Effector memory CD8-positive, alpha-beta T cell (primary cell): Measurements from ENCODE around the gene BCOR.

Experiments used
- ATAC-seq: fragments of 150-1000 bp; cut with Tn5 transposase; replicated peaks from 2 replicates; pipeline ENCODE4 v1.10.0; 2021; ENCODE audit warnings: mild to moderate bottlenecking, moderate library complexity
- DNase-seq, 3 experiments: peaks; one replicate each; pipeline ENCODE4 v3.0.0; 2021
- H3K27ac Mint-ChIP-seq, 2 donors: one replicate each; pipeline ENCODE4 v1.8.0; 2022; ENCODE audit warnings: mild to moderate bottlenecking in 2 of 2, mixed read lengths in 2 of 2, moderate library complexity in 2 of 2
- H3K27me3 Mint-ChIP-seq, 2 donors: one replicate each; pipeline ENCODE4 v1.8.0; 2022; ENCODE audit warnings: mixed read lengths in 2 of 2
- H3K36me3 Mint-ChIP-seq: one replicate; pipeline ENCODE4 v1.8.0; 2022; ENCODE audit warnings: mild to moderate bottlenecking, moderate library complexity, mixed read lengths; ENCODE audit not compliant: insufficient read depth
- H3K4me1 Mint-ChIP-seq, 2 donors: one replicate each; pipeline ENCODE4 v1.8.0; 2022; ENCODE audit warnings: low read depth in 2 of 2, mixed read lengths in 2 of 2
- H3K4me3 Mint-ChIP-seq, 2 donors: one replicate each; pipeline ENCODE4 v1.8.0; 2022; ENCODE audit warnings: mild to moderate bottlenecking in 2 of 2, mixed read lengths in 2 of 2, moderate library complexity in 2 of 2
- H3K9me3 Mint-ChIP-seq, 2 donors: one replicate each; pipeline ENCODE4 v1.8.0; 2022; ENCODE audit warnings: mixed read lengths in 2 of 2

The BCOR gene

GRCh38 chrX:40099055-40099958 lies 1.5 kb upstream of the BCOR start:
- H3K27me3 Mint-ChIP-seq, result no peaks in the 10 kb centered on the region
- peak; percentile 30 for ATAC-seq
- H3K4me1 Mint-ChIP-seq, result peaks cover 11 to 14% of the 10 kb centered on the region in 2 donors
- H3K4me3 Mint-ChIP-seq, result peak overlapping the region; percentile 84 to 86
- peaks cover 35% of the 10 kb centered on the region for H3K36me3 Mint-ChIP-seq
- no peaks in the 10 kb centered on the region for H3K9me3 Mint-ChIP-seq
- peak overlapping the region; percentile 67 to 91 for H3K27ac Mint-ChIP-seq
- DNase-seq, result peak in 2 of 3 experiments; percentile 33 to 38

- Mint-ChIP-seq H3K27ac (peak overlapping the region; percentile 67 to 91), H3K36me3 (peaks cover 37% of the 10 kb centered on the region), H3K9me3 (no peaks in the 10 kb centered on the region), H3K4me3 (peak overlapping the region; percentile 84 to 86), H3K27me3 (no peaks in the 10 kb centered on the region), H3K4me1 (peaks cover 17 to 22% of the 10 kb centered on the region in 2 donors)
- peak; percentile 58 for ATAC-seq
- DNase-seq, result peak; percentile 50 to 59 (median 56)
These were observed 701 bp upstream of the BCOR start for GRCh38 chrX:40098264-40099054.

- peak in 2 of 3 experiments; percentile 24 to 31 for DNase-seq
- peaks cover 29 to 34% of the 10 kb centered on the region in 2 donors for H3K4me1 Mint-ChIP-seq
- peak overlapping the region; percentile 92 to 94 for H3K4me3 Mint-ChIP-seq
- peaks cover 44% of the 10 kb centered on the region for H3K36me3 Mint-ChIP-seq
- H3K27me3 Mint-ChIP-seq, result no peaks in the 10 kb centered on the region
- no peaks in the 10 kb centered on the region for H3K9me3 Mint-ChIP-seq
- peak overlapping the region in 1 of 2 donors; percentile 92 for H3K27ac Mint-ChIP-seq
- ATAC-seq, result peak; percentile 7
These were observed 636 bp downstream of the BCOR start for GRCh38 chrX:40097141-40097503.

GRCh38 chrX:40096395-40097091 lies 1.2 kb downstream of the BCOR start:
- Mint-ChIP-seq H3K9me3 (no peaks in the 10 kb centered on the region), H3K4me1 (peaks cover 30 to 34% of the 10 kb centered on the region in 2 donors), H3K27ac (peak overlapping the region; percentile 86 to 92), H3K4me3 (peak overlapping the region; percentile 92 to 94), H3K36me3 (peaks cover 46% of the 10 kb centered on the region), H3K27me3 (no peaks in the 10 kb centered on the region)
- ATAC-seq (peak; percentile 36), DNase-seq (peak; percentile 57 to 66 (median 60))

GRCh38 chrX:40095583-40096394 lies 2.0 kb downstream of the BCOR start:
- peak; percentile 6 for ATAC-seq
- no peaks in the 10 kb centered on the region for H3K9me3 Mint-ChIP-seq
- peak overlapping the region; percentile 92 to 94 for H3K4me3 Mint-ChIP-seq
- DNase-seq, result no peak
- peak overlapping the region; percentile 86 to 92 for H3K27ac Mint-ChIP-seq
- peaks cover 33 to 39% of the 10 kb centered on the region in 2 donors for H3K4me1 Mint-ChIP-seq
- no peaks in the 10 kb centered on the region for H3K27me3 Mint-ChIP-seq
- H3K36me3 Mint-ChIP-seq, result peaks cover 53% of the 10 kb centered on the region

- peaks cover 34 to 41% of the 10 kb centered on the region in 2 donors for H3K4me1 Mint-ChIP-seq
- H3K27me3 Mint-ChIP-seq, result no peaks in the 10 kb centered on the region
- peaks cover 56% of the 10 kb centered on the region for H3K36me3 Mint-ChIP-seq
- no peaks in the 10 kb centered on the region for H3K9me3 Mint-ChIP-seq
- no peak for ATAC-seq
- H3K27ac Mint-ChIP-seq, result peak overlapping the region; percentile 82 to 86
- peak overlapping the region; percentile 92 to 94 for H3K4me3 Mint-ChIP-seq
- DNase-seq, result no peak
These were observed 2.7 kb downstream of the BCOR start for GRCh38 chrX:40094900-40095582.

- Mint-ChIP-seq H3K36me3 (peaks cover 56% of the 10 kb centered on the region), H3K27ac (peak overlapping the region; percentile 82 to 86), H3K4me3 (peak overlapping the region; percentile 92 to 94), H3K27me3 (no peaks in the 10 kb centered on the region), H3K4me1 (peaks cover 35 to 46% of the 10 kb centered on the region in 2 donors), H3K9me3 (no peaks in the 10 kb centered on the region)
- ATAC-seq (no peak), DNase-seq (no peak)
These were observed 3.5 kb downstream of the BCOR start for GRCh38 chrX:40094041-40094899.

- Mint-ChIP-seq H3K27me3 (no peaks in the 10 kb centered on the region), H3K27ac (peak overlapping the region; percentile 67 to 82), H3K4me1 (peaks cover 39 to 50% of the 10 kb centered on the region in 2 donors), H3K36me3 (peaks cover 52% of the 10 kb centered on the region), H3K4me3 (peak overlapping the region; percentile 92 to 94), H3K9me3 (no peaks in the 10 kb centered on the region)
- DNase-seq, result no peak
- no peak for ATAC-seq
These were observed 4.2 kb downstream of the BCOR start for GRCh38 chrX:40093586-40093985.

GRCh38 chrX:40092808-40093435 lies 4.8 kb downstream of the BCOR start:
- H3K36me3 Mint-ChIP-seq, result peaks cover 45% of the 10 kb centered on the region
- no peak for DNase-seq
- no peaks in the 10 kb centered on the region for H3K27me3 Mint-ChIP-seq
- H3K4me3 Mint-ChIP-seq, result peak overlapping the region; percentile 28 to 94
- H3K9me3 Mint-ChIP-seq, result no peaks in the 10 kb centered on the region
- peak overlapping the region in 1 of 2 donors; percentile 84 for H3K27ac Mint-ChIP-seq
- ATAC-seq, result no peak
- H3K4me1 Mint-ChIP-seq, result peaks cover 40 to 51% of the 10 kb centered on the region in 2 donors

GRCh38 chrX:40091691-40092421 lies 5.9 kb downstream of the BCOR start:
- Mint-ChIP-seq H3K9me3 (no peaks in the 10 kb centered on the region), H3K27ac (peak overlapping the region; percentile 84), H3K36me3 (peaks cover 46% of the 10 kb centered on the region), H3K27me3 (no peaks in the 10 kb centered on the region), H3K4me3 (peak overlapping the region; percentile 37 to 66), H3K4me1 (peaks cover 42 to 58% of the 10 kb centered on the region in 2 donors)
- ATAC-seq, result no peak
- no peak for DNase-seq
